Astrocyte (in vitro differentiated cells and primary cell): ENCODE measurements around the gene AQP12B. TPM values are rescaled to one million over a fixed set of nuclear protein-coding genes. Genes with fewer than 3 reads are reported as not detected.

Source experiments
- DNase-seq: peaks from one replicate; pipeline ENCODE4 v3.0.0-alpha.2; 2010; ENCODE audit warnings: low read depth
- FAIRE-seq: peaks from 2 replicates; lab custom pipeline; 2011; peaks lifted over from hg19 to GRCh38; lab: Jason Lieb, UNC
- H2AFZ ChIP-seq: 2 replicates; pipeline ENCODE4 v1.6.0; 2012; ENCODE audit warnings: low read depth, low read length, inconsistent platforms
- H3K27ac ChIP-seq: 2 replicates; pipeline ENCODE4 v1.5.1; 2011; ENCODE audit warnings: low read depth, low read length, inconsistent platforms
- H3K27me3 ChIP-seq: 2 replicates; pipeline ENCODE4 v1.6.0; 2011; ENCODE audit warnings: low read length, inconsistent platforms; ENCODE audit not compliant: insufficient read depth
- H3K36me3 ChIP-seq: 2 replicates; pipeline ENCODE4 v1.5.1; 2011; ENCODE audit warnings: low read length, inconsistent platforms; ENCODE audit not compliant: insufficient read depth
- H3K4me1 ChIP-seq: 2 replicates; pipeline ENCODE4 v1.5.1; 2011; ENCODE audit warnings: low read length, inconsistent platforms; ENCODE audit not compliant: insufficient read depth
- H3K4me2 ChIP-seq: 2 replicates; pipeline ENCODE4 v1.6.0; 2012; ENCODE audit warnings: low read length, inconsistent platforms
- H3K4me3 ChIP-seq: 2 replicates; pipeline ENCODE4 v1.5.1; 2011; ENCODE audit warnings: low read depth, mild to moderate bottlenecking, low read length, inconsistent platforms; ENCODE audit not compliant: insufficient read depth
- H3K79me2 ChIP-seq: 2 replicates; pipeline ENCODE4 v1.6.0; 2012; ENCODE audit warnings: mild to moderate bottlenecking, low read length, inconsistent platforms; ENCODE audit not compliant: insufficient read depth
- H3K9ac ChIP-seq: 2 replicates; pipeline ENCODE4 v1.6.0; 2012; ENCODE audit warnings: mild to moderate bottlenecking, low read length, inconsistent platforms
- H3K9me3 ChIP-seq: 2 replicates; pipeline ENCODE4 v1.5.1; 2012; ENCODE audit warnings: low read depth, mild to moderate bottlenecking, low read length, inconsistent platforms; ENCODE audit not compliant: insufficient read depth
- H4K20me1 ChIP-seq: 2 replicates; pipeline ENCODE4 v1.6.0; 2012; ENCODE audit warnings: low read length, inconsistent platforms; ENCODE audit not compliant: insufficient read depth
- H3K27ac Mint-ChIP-seq: one replicate; pipeline ENCODE4 v1.8.0; 2021; ENCODE audit warnings: mild to moderate bottlenecking, mixed read lengths; ENCODE audit not compliant: unreplicated experiment
- H3K27me3 Mint-ChIP-seq: one replicate; pipeline ENCODE4 v1.8.0; 2021; ENCODE audit warnings: low read depth, mixed read lengths; ENCODE audit not compliant: unreplicated experiment
- H3K36me3 Mint-ChIP-seq: one replicate; pipeline ENCODE4 v1.8.0; 2021; ENCODE audit warnings: low read depth, mixed read lengths; ENCODE audit not compliant: unreplicated experiment
- H3K4me1 Mint-ChIP-seq: one replicate; pipeline ENCODE4 v1.8.0; 2021; ENCODE audit warnings: low read depth, mixed read lengths; ENCODE audit not compliant: unreplicated experiment
- H3K4me3 Mint-ChIP-seq: one replicate; pipeline ENCODE4 v1.8.0; 2021; ENCODE audit warnings: mild to moderate bottlenecking, moderate library complexity, mixed read lengths; ENCODE audit not compliant: unreplicated experiment
- H3K9me3 Mint-ChIP-seq: one replicate; pipeline ENCODE4 v1.8.0; 2021; ENCODE audit warnings: mild to moderate bottlenecking, mixed read lengths; ENCODE audit not compliant: unreplicated experiment
- CTCF ChIP-seq: IDR thresholded peaks from 2 replicates; pipeline ENCODE4 v1.5.1; 2011; ENCODE audit warnings: low read depth, mild to moderate bottlenecking, inconsistent platforms, low read length, moderate library complexity; ENCODE audit not compliant: insufficient read depth
- EZH2 ChIP-seq: IDR thresholded peaks from 2 replicates; pipeline ENCODE4 v1.6.1; 2012; ENCODE audit warnings: mild to moderate bottlenecking, low read length, inconsistent platforms; ENCODE audit not compliant: insufficient read depth
- total RNA-seq: library from RNA; stranded (reverse); gene quantifications from 2 replicates; pipeline ENCODE4 v1.2.1, GENCODE V29; 2021

Gene AQP12B
- total RNA-seq, 1 donor from 2014 or later = not detected

- Histone ChIP-seq H3K27me3 (peaks cover 6% of the 10 kb centered on the region), H3K36me3 (no peaks in the 10 kb centered on the region), H3K9ac (no peak overlapping the region), H4K20me1 (no peaks in the 10 kb centered on the region), H3K9me3 (peaks cover 10% of the 10 kb centered on the region), H3K27ac (no peak overlapping the region), H3K4me3 (no peak overlapping the region), H3K4me2 (no peak overlapping the region), H2AFZ (no peak overlapping the region), H3K4me1 (no peaks in the 10 kb centered on the region), H3K79me2 (no peaks in the 10 kb centered on the region)
- peaks cover 42% of the 10 kb centered on the region for H3K27me3 Mint-ChIP-seq
- no peak overlapping the region for H3K4me3 Mint-ChIP-seq
- H3K9me3 Mint-ChIP-seq = peaks cover 26% of the 10 kb centered on the region
- FAIRE-seq = no peak
- no peak for DNase-seq
- no peaks in the 10 kb centered on the region for H3K4me1 Mint-ChIP-seq
- peaks cover 3% of the 10 kb centered on the region for H3K36me3 Mint-ChIP-seq
- H3K27ac Mint-ChIP-seq = no peak overlapping the region
- no peak for TF ChIP-seq CTCF
- TF ChIP-seq EZH2 = no peak
These were observed 45.4 kb downstream of the AQP12B start for GRCh38 chr2:240637116-240637900.

GRCh38 chr2:240636563-240637115 lies 46.0 kb downstream of the AQP12B start:
- Histone ChIP-seq H3K9ac (no peak overlapping the region), H3K4me2 (no peak overlapping the region), H3K27ac (no peak overlapping the region), H3K4me3 (no peak overlapping the region), H3K27me3 (peaks cover 6% of the 10 kb centered on the region), H3K9me3 (peaks cover 13% of the 10 kb centered on the region), H2AFZ (no peak overlapping the region), H4K20me1 (no peaks in the 10 kb centered on the region), H3K79me2 (no peaks in the 10 kb centered on the region), H3K4me1 (no peaks in the 10 kb centered on the region), H3K36me3 (no peaks in the 10 kb centered on the region)
- H3K27ac Mint-ChIP-seq = no peak overlapping the region
- no peaks in the 10 kb centered on the region for H3K4me1 Mint-ChIP-seq
- peaks cover 3% of the 10 kb centered on the region for H3K36me3 Mint-ChIP-seq
- peaks cover 42% of the 10 kb centered on the region for H3K27me3 Mint-ChIP-seq
- H3K4me3 Mint-ChIP-seq = no peak overlapping the region
- H3K9me3 Mint-ChIP-seq = peaks cover 28% of the 10 kb centered on the region
- no peak for FAIRE-seq
- TF ChIP-seq EZH2 (no peak), CTCF (no peak)
- no peak for DNase-seq

GRCh38 chr2:240635998-240636547 lies 46.6 kb downstream of the AQP12B start:
- no peaks in the 10 kb centered on the region for H3K36me3 ChIP-seq
- Mint-ChIP-seq H3K9me3 (peaks cover 28% of the 10 kb centered on the region), H3K4me3 (no peak overlapping the region), H3K27ac (no peak overlapping the region), H3K4me1 (no peaks in the 10 kb centered on the region), H3K36me3 (peaks cover 3% of the 10 kb centered on the region), H3K27me3 (peaks cover 42% of the 10 kb centered on the region)
- no peak overlapping the region for H3K4me2 ChIP-seq
- no peak overlapping the region for H3K9ac ChIP-seq
- peaks cover 6% of the 10 kb centered on the region for H3K27me3 ChIP-seq
- H4K20me1 ChIP-seq = no peaks in the 10 kb centered on the region
- H3K79me2 ChIP-seq = no peaks in the 10 kb centered on the region
- FAIRE-seq (no peak), DNase-seq (no peak)
- H3K27ac ChIP-seq = no peak overlapping the region
- peaks cover 13% of the 10 kb centered on the region for H3K9me3 ChIP-seq
- no peak overlapping the region for H3K4me3 ChIP-seq
- TF ChIP-seq EZH2 (no peak), CTCF (no peak)
- H3K4me1 ChIP-seq = no peaks in the 10 kb centered on the region
- H2AFZ ChIP-seq = no peak overlapping the region
